Measurements from ENCODE around the gene OR7E24.
"Not testable (repeated sequence)": the region's sequence is repeated elsewhere in the genome, so short reads cannot be mapped to it uniquely, and the experiment has no call there.

Gene OR7E24

DNA sequence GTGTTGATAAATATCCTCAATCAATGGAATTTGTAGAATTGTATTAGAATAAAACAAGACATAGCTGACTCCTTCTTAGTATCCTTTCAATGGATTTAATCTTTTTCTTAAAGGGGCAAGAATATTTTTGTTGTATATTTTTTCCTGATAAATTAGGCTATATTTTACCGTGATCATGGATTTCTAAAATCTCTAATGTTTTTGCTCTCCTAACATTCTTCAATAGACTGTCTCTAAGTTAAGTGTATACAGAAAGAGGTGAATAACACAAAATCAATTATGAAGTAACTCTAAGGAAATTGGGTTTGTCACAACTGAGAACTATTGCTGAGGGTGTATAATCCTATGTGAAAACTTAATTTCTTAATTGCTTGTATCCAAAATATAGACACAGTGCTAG is at the start of gene OR7E24:
TSS of gene OR7E24 (plus strand) at position 301 of the 400 bp plus-strand sequence. CDS start 114 bp downstream, outside the sequence.
- no peak for DNase-seq

DNA sequence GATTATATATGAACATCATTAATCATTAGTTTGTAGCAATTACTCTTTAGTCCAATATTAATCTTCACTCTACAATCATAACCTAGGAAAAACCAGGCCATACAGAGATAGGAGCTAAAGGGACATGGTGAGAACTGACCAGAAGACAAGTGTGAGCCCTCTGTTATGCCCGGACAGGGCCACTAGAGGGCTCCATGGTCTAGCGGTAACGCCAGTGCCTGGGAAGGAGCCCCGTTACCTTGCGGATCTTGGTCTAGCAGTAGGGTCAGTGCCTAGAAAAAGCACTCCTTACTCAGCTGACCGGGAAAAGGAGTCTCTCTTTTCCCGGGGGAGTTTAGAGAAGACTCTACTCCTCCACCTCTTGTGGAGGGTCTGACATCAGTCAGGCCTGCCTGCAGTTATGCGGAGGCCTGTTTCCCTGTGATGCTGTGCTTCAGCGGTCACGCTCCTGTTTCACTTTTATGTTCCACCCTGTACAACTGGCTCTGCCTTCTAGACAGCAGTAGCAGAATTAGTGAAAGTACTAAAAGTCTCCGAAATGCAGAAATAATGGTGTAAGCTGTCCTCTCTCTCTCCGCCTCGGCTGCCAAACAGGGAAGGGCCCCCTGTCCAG is 45.1 kb upstream of the OR7E24 start:
- DNase-seq, result no peak

DNA sequence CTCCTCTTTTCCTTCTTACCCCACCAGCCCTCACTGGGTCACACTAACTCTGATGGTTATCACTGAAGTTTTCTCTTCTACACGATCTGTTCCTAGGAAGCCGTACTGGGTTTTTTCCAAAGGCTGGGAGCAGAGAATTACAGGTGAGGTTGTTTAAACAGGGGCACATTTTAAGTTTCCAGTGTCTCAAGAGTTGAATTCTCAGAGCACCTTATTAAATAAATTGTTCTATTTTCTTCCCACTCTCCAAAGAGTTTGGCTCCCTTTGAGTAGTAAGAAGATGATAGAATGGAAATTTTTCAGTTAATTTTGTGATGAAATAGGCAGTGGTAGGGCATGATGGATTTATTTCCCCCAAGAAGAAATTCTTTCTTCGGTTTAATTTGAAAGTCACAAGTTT is 31.2 kb upstream of the OR7E24 start, which contains the start of gene OR7D4:
TSS of gene OR7D4 (minus strand) at position 101 of the 400 bp plus-strand sequence. CDS start 4,752 bp downstream, outside the sequence.
- DNase-seq, result no peak

DNA sequence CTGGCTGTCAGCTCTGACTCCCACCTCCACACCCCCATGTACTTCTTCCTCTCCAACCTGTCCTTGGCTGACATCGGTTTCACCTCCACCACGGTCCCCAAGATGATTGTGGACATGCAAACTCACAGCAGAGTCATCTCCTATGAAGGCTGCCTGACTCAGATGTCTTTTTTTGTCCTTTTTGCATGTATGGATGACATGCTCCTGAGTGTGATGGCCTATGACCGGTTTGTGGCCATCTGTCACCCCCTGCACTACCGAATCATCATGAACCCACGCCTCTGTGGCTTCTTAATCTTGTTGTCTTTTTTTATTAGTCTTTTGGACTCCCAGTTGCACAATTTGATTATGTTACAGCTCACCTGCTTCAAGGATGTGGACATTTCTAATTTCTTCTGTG is 506 bp downstream of the OR7E24 start:
- no peak for DNase-seq

DNA sequence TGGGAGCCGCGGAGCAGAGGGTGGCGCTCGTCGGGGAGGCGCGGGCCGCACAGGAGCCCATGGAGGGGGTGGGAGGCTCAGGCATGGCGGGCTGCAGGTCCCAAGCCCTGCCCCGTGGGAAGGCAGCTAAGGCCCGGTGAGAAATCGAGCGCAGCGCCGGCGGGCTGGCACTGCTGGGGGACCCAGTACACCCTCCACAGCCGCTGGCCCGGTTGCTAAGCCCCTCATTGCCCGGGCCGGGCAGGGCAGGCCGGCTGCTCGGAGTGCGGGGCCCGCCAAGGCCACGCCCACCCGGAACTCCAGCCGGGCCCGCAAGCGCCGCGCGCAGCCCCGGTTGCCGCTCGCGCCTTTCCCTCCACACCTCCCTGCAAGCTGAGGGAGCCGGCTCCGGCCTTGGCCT is 32.8 kb downstream of the OR7E24 start:
- not testable (repeated sequence) for DNase-seq

DNA sequence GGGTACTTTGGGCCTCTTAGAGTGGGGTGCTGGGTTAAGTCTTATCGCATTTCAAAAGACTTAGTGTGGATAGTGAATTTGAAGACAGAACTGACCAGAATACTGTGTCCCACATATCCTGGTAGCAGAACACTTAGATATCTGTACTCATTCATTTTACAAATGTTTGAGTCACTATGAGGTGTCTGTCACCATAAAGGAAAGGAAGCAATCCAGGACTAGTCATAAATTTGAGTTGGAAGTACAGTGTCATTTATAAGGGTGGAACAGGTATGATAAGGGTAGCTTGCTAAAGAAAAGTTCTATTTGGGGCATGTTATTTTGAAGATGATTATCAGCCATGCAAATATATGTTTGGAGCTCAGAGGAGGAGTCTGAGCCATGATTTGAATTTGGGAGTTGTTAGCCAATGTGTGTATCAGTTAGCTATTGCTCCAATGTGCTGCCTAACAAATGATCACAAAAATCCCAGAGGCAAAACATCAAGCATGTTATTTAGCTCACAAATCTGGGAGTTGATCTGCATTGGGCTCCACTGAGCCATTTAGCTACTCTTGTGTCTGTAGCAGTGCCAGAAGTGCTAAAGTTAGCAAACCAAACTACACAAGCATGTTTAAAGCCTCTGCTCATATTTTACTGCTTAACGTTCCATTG is 38.6 kb downstream of the OR7E24 start:
- DNase-seq, result no peak

DNA sequence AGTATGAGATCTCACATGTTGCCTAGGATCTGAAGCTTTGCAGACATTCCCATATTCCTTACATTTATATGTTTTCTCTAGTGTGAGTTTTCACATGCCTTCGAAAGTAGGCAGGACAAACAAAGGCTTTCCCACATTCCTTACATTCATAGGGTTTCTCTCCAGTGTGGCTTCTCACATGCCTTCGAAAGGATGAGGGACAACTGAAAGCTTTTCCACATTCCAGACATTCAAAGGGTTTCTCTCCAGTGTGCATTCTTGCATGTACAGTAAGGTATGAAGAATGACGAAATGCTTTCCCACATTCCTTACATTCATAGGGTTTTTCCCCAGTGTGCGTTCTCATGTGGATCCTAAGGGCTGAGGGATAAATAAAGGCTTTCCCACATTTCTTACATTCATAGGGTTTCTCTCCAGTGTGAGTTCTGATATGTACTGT is 44.7 kb downstream of the OR7E24 start:
- DNase-seq, result no peak

DNA sequence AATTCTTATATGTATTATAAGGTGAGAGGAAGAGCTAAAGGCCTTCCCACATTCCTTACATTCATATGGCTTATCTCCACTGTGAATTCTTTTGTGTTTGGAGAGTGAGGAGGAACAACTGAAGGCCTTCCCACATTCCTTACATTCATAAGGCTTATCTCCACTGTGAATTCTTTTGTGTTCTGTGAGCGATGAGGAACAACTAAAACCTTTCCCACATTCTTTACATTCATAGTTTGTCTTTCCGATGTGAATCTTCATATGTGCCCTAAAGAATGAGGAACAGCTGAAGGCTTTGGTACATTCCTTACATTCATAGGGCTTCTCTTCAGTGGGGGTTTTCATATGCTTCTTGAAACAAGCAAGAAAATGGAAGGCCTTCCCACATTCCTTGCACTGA is 45.6 kb downstream of the OR7E24 start:
- DNase-seq, result no peak

All from NCI-H446 treated with DMSO at 0.1 percent for 48 hours (cell line).